Transverse colon (tissue), 4 donors: Measurements from ENCODE around the gene RHOBTB1. TPM values are rescaled to one million over a fixed set of nuclear protein-coding genes. Genes with fewer than 3 reads are reported as not detected.
A peak's percentile ranks its signal among the peaks of the same experiment; 100 is the strongest.
"Not testable (repeated sequence)": the region's sequence is repeated elsewhere in the genome, so short reads cannot be mapped to it uniquely, and the experiment has no call there.

Experiments used
- DNase-seq: peaks from one replicate; pipeline ENCODE4 v3.0.0-alpha.2; 2019
- H3K27ac ChIP-seq, 4 donors: fragments of 200-600 bp; sonication (generic); 2 replicates each; pipeline ENCODE4 v1.5.1; 2016 to 2018; ENCODE audit warnings: inconsistent platforms in 4 of 4
- H3K27me3 ChIP-seq: fragments of 200-600 bp; sonication (generic); 2 replicates; pipeline ENCODE4 v1.5.1; 2017; ENCODE audit warnings: inconsistent platforms
- H3K36me3 ChIP-seq, 4 donors: fragments of 200-600 bp; sonication (generic); 2 replicates each; pipeline ENCODE4 v1.5.1; 2017 to 2019; ENCODE audit warnings: inconsistent platforms in 4 of 4
- H3K4me1 ChIP-seq, 4 donors: fragments of 200-600 bp; sonication (generic); 2 replicates each; pipeline ENCODE4 v1.5.1; 2017 to 2020; ENCODE audit warnings: inconsistent platforms in 4 of 4
- H3K4me3 ChIP-seq, 4 donors: fragments of 200-600 bp; sonication (generic); 1 replicate in 1 of 4; 2 replicates in 3 of 4; pipeline versions ENCODE4 v1.5.1 to v1.6.1; 2017 to 2019; ENCODE audit warnings: inconsistent platforms in 4 of 4
- H3K9me3 ChIP-seq, 2 donors: fragments of 200-600 bp; sonication (generic); 2 replicates each; pipeline ENCODE4 v1.5.1; 2017 to 2019; ENCODE audit warnings: inconsistent platforms in 2 of 2
- EP300 ChIP-seq: sonication (generic); formaldehyde crosslinking; IDR thresholded peaks from one replicate; pipeline ENCODE4 v1.6.1; 2017; ENCODE audit warnings: antibody characterized with exemption, low read depth
- POLR2A ChIP-seq: fragments of 450-650 bp; IDR thresholded peaks from one replicate; pipeline ENCODE4 v1.6.1; 2016; ENCODE audit warnings: antibody characterized with exemption, mild to moderate bottlenecking, moderate library complexity
- POLR2AphosphoS5 ChIP-seq, 3 donors: sonication (generic); formaldehyde crosslinking; IDR thresholded peaks; one replicate each; pipeline ENCODE4 v1.6.1; 2016; ENCODE audit warnings: antibody characterized with exemption in 3 of 3
- WGBS, 2 donors: methylation state at CpG; one replicate each; pipeline ENCODE4 v1.1.5; 2018; ENCODE audit warnings: low coverage in 1 of 2; 5-methylcytosine and 5-hydroxymethylcytosine counted together
- in situ Hi-C, 4 donors: fragments of 200-750 bp; cut with MboI; loops; one replicate each; pipeline versions ENCODE4 v1.15.0 to v1.15.1; 2017; ENCODE audit warnings: low sequenced_read_pairs in 3 of 4, low pct_ligation_motif_present in 1 of 4, low pct_unique_long_range_greater_than_20kb in 1 of 4
- intact Hi-C: fragments of 100-400 bp; cut with DNase I; formaldehyde crosslinking; loops from one replicate; pipeline ENCODE4 v1.15.1; 2023; ENCODE audit warnings: low total_unique reads
- total RNA-seq, 4 donors: library from RNA; depleted of rRNA; stranded (reverse); fragments of >200 nt; gene quantifications; one replicate each; pipeline ENCODE4 v1.1.0, GENCODE V29; 2016
- TF ChIP-seq, protein P1 (sequence below), 5 experiments: fragments of 200-600 bp in 3 of 5; fragments of 450-650 bp in 2 of 5; sonication (generic) in 3 of 5; IDR thresholded peaks; 1 replicate in 2 of 5; 2 replicates in 3 of 5; pipeline ENCODE4 v1.5.1; 2016 to 2017; ENCODE audit warnings: antibody characterized with exemption in 5 of 5, inconsistent platforms in 3 of 5, mild to moderate bottlenecking in 2 of 5, moderate library complexity in 1 of 5

Gene RHOBTB1
- total RNA-seq, 4 donors from 2014 or later: 4.0 to 13.1 (median 9.0) TPM

DNA sequence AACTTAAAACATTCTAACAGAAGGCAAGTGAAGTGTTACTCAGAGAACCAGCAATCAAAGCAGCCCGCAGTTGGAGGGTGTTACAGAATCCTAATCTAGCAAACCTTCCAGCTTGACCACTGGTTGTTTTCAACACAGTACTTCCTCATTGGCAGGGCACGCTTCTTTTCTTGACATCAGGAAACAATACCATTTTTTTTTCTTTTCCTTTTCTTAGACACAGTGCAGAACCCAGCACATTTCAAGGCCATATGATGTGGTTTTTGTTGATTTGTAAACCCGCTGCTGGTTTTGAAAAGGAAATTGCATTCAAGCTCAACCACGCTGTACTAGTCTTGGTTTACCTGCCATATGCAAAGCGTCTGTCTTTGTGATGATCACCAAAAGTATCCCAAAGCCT lies 33.4 kb downstream of the RHOBTB1 start:
- Histone ChIP-seq H3K36me3 (no peaks in the 10 kb centered on the region), H3K27me3 (no peaks in the 10 kb centered on the region), H3K4me1 (peaks cover 0 to 25% (median 5%) of the 10 kb centered on the region in 4 donors), H3K9me3 (no peaks in the 10 kb centered on the region), H3K4me3 (no peak overlapping the region), H3K27ac (peak overlapping the region in 2 of 4 donors; percentile 11 to 37)
- no peak for DNase-seq
- intact Hi-C loops: no loop called here
- in situ Hi-C loops: no loop called here
- no peak for TF ChIP-seq POLR2AphosphoS5 (IDR thresholded peaks at IDR 0.05)
- no peak for TF ChIP-seq POLR2A
- no peak for TF ChIP-seq EP300
- TF ChIP-seq, protein P1, sequence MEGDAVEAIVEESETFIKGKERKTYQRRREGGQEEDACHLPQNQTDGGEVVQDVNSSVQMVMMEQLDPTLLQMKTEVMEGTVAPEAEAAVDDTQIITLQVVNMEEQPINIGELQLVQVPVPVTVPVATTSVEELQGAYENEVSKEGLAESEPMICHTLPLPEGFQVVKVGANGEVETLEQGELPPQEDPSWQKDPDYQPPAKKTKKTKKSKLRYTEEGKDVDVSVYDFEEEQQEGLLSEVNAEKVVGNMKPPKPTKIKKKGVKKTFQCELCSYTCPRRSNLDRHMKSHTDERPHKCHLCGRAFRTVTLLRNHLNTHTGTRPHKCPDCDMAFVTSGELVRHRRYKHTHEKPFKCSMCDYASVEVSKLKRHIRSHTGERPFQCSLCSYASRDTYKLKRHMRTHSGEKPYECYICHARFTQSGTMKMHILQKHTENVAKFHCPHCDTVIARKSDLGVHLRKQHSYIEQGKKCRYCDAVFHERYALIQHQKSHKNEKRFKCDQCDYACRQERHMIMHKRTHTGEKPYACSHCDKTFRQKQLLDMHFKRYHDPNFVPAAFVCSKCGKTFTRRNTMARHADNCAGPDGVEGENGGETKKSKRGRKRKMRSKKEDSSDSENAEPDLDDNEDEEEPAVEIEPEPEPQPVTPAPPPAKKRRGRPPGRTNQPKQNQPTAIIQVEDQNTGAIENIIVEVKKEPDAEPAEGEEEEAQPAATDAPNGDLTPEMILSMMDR (IDR thresholded peaks at IDR 0.05): no peak
- 23 to 47% methylated on average over 3 to 5 of the region's 5 CpGs for WGBS, 2 donors

DNA sequence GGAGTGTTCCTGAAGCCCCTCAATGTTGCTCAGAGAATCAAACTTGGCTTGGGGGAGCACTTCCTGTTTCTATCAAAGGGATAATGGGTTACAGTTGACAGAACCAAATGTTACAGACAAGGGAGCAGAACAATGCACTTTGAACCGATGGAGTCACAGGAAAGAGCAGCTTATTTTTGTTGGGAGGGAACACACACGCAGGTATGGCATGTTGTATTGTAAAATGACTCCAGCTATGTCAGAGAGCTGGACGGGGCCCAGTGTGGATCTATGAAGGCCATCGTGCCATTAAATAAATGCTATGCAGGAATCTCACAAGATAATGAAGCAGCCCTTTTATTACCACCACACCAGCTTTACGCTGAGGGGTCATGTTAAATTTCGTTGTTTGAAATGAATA lies 35.1 kb downstream of the RHOBTB1 start:
- TF ChIP-seq EP300 (no peak), POLR2AphosphoS5 (IDR thresholded peaks at IDR 0.05) (no peak), POLR2A (no peak)
- TF ChIP-seq, protein P1 (IDR thresholded peaks at IDR 0.05): no peak
- intact Hi-C loops: loop anchor here (5.0 kb wide), 1 partner anchor 33 kb away; the partner anchor contains the start of gene RHOBTB1

DNA sequence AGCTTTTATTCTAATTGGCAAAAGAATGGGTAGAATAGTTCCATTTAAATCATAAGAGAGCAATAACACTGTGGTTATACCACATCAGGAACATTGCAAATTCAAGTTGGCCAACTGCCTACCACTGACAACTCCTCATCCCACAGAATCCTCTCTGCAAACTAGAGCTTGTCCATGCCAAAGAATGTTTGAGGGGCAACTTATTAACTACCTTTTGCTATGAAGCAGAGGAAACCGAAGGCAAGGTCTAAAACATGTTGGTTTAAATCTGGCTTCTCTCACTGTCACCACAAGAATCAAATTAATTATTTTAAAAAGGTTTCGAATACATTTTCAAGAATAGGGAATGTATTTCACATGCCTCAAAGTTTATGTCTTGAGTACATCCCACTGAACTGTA lies 36.0 kb downstream of the RHOBTB1 start:
- DNase-seq: no peak
- peak overlapping the region in 3 of 4 donors; percentile 23 to 64 (median 56) for H3K27ac ChIP-seq
- in situ Hi-C loops: no loop called here
- 70 to 72% methylated on average over 2 of the region's 2 CpGs for WGBS, 2 donors
- no peaks in the 10 kb centered on the region for H3K27me3 ChIP-seq
- H3K9me3 ChIP-seq: no peaks in the 10 kb centered on the region
- H3K4me1 ChIP-seq: peaks cover 0 to 19% (median 5%) of the 10 kb centered on the region in 4 donors
- no peak overlapping the region for H3K4me3 ChIP-seq
- TF ChIP-seq, protein P1 (IDR thresholded peaks at IDR 0.05): no peak
- TF ChIP-seq EP300 (no peak), POLR2A (no peak), POLR2AphosphoS5 (IDR thresholded peaks at IDR 0.05) (no peak)
- intact Hi-C loops: loop anchor here (5.0 kb wide), 1 partner anchor 34 kb away; the partner anchor contains the start of gene RHOBTB1
- H3K36me3 ChIP-seq: no peaks in the 10 kb centered on the region

More for the DNA sequence above, 35.1 kb downstream of the RHOBTB1 start:
- Histone ChIP-seq H3K27ac (peak overlapping the region; percentile 6 to 64 (median 40)), H3K4me3 (no peak overlapping the region), H3K9me3 (no peaks in the 10 kb centered on the region), H3K27me3 (no peaks in the 10 kb centered on the region), H3K4me1 (peaks cover 0 to 19% (median 5%) of the 10 kb centered on the region in 4 donors), H3K36me3 (no peaks in the 10 kb centered on the region)
- no peak for DNase-seq
- 72 to 82% methylated on average over 6 of the region's 6 CpGs for whole genome bisulfite sequencing, 2 donors
- in situ Hi-C loops: no loop called here

DNA sequence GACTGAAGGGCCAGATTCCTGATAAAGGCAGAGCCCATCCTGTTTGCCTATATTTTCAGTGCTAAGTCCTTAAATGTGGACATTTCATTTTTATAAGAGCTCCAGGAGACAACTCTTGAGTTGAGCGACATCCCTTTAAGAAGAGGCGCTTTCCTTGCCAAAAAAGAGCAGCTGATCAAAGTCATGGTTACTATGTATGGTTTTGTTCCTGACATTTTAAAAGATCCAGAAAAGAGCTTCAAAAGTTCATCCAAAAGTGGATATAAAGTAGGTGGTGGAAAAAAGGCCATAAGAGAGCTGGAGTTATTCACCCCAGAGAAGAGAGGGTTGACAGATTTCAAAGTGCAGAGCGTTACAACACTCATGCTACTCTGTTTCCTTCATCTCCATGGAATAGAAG lies 36.7 kb downstream of the RHOBTB1 start:
- H3K27ac ChIP-seq: peak overlapping the region in 3 of 4 donors; percentile 8 to 64 (median 56)
- in situ Hi-C loops (no loop called here), intact Hi-C loops (loop anchor here (5.0 kb wide), 1 partner anchor 35 kb away; the partner anchor contains the start of gene RHOBTB1)
- 52 to 75% methylated on average over 3 of the region's 3 CpGs for WGBS, 2 donors
- no peak for DNase-seq
- H3K9me3 ChIP-seq: no peaks in the 10 kb centered on the region
- no peaks in the 10 kb centered on the region for H3K27me3 ChIP-seq
- H3K4me3 ChIP-seq: no peak overlapping the region
- H3K4me1 ChIP-seq: peaks cover 0 to 19% (median 5%) of the 10 kb centered on the region in 4 donors
- no peaks in the 10 kb centered on the region for H3K36me3 ChIP-seq
- TF ChIP-seq POLR2AphosphoS5 (IDR thresholded peaks at IDR 0.05) (no peak), EP300 (no peak), POLR2A (no peak)
- TF ChIP-seq, protein P1 (IDR thresholded peaks at IDR 0.05): no peak

DNA sequence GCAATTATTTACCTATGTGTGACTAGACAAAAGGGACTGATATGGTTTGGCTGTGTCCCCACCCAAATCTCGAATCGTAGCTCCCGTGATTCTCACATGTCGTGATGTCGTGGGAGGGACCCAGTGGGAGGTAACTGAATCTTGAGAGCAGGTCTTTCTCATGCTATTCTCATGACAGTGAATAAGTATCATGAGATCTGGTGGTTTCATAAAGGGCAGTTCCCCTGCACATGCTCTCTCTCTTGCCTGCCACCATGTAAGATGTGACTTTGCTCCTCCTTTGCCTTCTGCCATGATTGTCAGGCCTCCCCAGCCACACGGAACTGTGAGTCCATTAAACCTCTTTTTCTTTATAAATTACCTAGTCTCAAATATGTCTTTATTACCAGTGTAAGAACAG lies 37.2 kb downstream of the RHOBTB1 start:
- H3K27ac ChIP-seq: peak overlapping the region in 3 of 4 donors; percentile 8 to 64 (median 56)
- peaks cover 0 to 19% (median 5%) of the 10 kb centered on the region in 4 donors for H3K4me1 ChIP-seq

More for the DNA sequence above, 37.2 kb downstream of the RHOBTB1 start:
- in situ Hi-C loops, DNase-seq, H3K9me3 ChIP-seq, H3K27me3 ChIP-seq, H3K36me3 ChIP-seq, H3K4me3 ChIP-seq: not testable (repeated sequence)
- WGBS, 2 donors: 50 to 93% methylated on average over 1 to 6 of the region's 6 CpGs
- intact Hi-C loops: loop anchor here (5.0 kb wide), 1 partner anchor 35 kb away; the partner anchor contains the start of gene RHOBTB1
